Measurements from ENCODE around the gene COL26A1.

COL26A1 gene

DNA sequence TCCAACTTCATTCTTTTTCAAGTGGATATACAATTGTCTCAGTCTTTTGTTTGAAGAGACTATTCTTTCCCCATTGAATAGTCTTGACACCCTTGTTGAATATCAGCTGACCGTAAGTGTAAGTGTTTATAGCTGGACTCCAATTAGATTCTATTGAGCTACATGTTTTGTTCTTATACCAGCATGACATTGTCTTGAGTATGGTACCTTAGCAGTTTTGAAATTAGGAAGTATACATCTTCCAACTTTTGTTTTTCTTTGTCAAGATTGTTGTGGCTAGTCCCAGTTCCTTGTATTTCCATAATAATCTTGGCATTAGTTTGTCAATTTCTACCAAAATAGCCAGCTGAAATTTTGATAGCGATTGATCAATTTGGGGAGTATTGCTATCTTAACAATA, 209.5 kb downstream of the COL26A1 start:
- no peaks in the 10 kb centered on the region for H3K36me3 ChIP-seq
- no peak for DNase-seq
- TF ChIP-seq, protein P1, sequence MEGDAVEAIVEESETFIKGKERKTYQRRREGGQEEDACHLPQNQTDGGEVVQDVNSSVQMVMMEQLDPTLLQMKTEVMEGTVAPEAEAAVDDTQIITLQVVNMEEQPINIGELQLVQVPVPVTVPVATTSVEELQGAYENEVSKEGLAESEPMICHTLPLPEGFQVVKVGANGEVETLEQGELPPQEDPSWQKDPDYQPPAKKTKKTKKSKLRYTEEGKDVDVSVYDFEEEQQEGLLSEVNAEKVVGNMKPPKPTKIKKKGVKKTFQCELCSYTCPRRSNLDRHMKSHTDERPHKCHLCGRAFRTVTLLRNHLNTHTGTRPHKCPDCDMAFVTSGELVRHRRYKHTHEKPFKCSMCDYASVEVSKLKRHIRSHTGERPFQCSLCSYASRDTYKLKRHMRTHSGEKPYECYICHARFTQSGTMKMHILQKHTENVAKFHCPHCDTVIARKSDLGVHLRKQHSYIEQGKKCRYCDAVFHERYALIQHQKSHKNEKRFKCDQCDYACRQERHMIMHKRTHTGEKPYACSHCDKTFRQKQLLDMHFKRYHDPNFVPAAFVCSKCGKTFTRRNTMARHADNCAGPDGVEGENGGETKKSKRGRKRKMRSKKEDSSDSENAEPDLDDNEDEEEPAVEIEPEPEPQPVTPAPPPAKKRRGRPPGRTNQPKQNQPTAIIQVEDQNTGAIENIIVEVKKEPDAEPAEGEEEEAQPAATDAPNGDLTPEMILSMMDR (IDR thresholded peaks at IDR 0.05) = no peak
- peaks cover 0 to 14% (median 14%) of the 10 kb centered on the region in 3 donors for H3K9me3 ChIP-seq
- no peaks in the 10 kb centered on the region for H3K4me1 ChIP-seq
- no peak overlapping the region for H3K27ac ChIP-seq
- no peaks in the 10 kb centered on the region for H3K27me3 ChIP-seq
- H3K4me3 ChIP-seq = no peak overlapping the region
- intact Hi-C loops (cut with DNase I; ENCODE audit: low total_unique reads) = no loop called here

DNA sequence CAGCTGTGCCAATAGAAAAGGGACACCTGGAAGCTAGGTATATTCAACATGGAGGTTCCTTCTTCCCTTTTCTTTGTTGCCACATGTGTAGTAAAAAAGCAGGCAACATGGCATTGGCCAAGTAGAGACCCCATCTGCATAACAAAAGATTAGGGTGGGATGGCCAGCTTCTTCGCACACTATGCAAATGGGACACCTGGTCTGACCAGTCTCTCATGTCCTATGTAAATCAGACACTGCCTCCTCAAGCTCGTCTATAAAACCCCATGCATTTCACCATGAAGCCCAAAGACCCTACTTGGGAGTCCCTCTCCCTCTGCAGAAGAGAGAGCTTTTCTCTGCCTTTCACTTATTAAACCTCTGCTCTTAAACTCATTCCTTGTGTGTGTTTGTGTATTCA, 212.5 kb downstream of the COL26A1 start:
- Histone ChIP-seq H3K4me1 (no peaks in the 10 kb centered on the region), H3K36me3 (no peaks in the 10 kb centered on the region), H3K27me3 (no peaks in the 10 kb centered on the region), H3K9me3 (peaks cover 0 to 14% (median 14%) of the 10 kb centered on the region in 3 donors), H3K27ac (no peak overlapping the region), H3K4me3 (no peak overlapping the region)
- TF ChIP-seq, protein P1 (IDR thresholded peaks at IDR 0.05) = no peak
- no peak for DNase-seq
- intact Hi-C loops (cut with DNase I; ENCODE audit: low total_unique reads) = no loop called here

DNA sequence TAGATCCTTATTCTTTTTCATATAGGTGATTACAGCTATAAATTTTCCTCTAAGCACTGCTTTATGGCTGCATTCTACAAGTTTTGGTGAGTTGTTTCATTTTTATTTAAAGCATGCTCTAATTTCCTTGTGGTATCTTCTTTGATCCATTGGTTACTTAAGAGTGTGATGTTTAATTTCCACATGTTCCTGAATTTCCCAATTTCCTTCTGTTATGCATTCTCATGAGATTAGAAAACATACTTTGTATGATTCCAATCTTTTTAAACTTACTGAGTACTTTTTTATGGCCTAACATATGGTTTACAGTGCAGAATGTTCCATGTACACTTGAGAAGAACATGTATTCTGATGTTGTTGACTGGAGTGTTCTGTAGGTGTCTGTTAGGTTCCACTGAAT, 213.0 kb downstream of the COL26A1 start:
- no peaks in the 10 kb centered on the region for H3K4me1 ChIP-seq
- no peaks in the 10 kb centered on the region for H3K27me3 ChIP-seq
- no peak for DNase-seq
- no peak overlapping the region for H3K27ac ChIP-seq
- H3K4me3 ChIP-seq = no peak overlapping the region
- peaks cover 0 to 14% (median 12%) of the 10 kb centered on the region in 3 donors for H3K9me3 ChIP-seq
- TF ChIP-seq, protein P1 (IDR thresholded peaks at IDR 0.05) = no peak
- intact Hi-C loops (cut with DNase I; ENCODE audit: low total_unique reads) = no loop called here
- no peaks in the 10 kb centered on the region for H3K36me3 ChIP-seq

DNA sequence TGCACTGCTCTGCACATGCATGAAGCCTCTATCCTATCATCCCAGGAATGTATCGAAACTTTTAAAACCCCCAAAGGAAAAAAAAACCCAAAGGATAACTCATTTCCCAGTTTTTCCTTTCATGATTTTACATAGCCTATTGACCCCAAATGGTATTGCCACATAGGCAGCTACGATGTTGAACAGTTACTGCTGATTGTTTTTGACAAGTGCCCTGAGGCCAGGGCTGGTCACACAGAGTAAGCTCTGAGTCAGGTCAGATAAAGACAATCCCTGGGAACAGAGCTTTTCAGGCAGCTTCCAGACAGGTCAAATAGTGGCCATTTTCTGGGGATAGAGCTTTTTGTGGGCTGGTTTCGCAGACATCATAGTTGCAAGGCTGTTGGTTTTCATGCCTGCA, 214.3 kb downstream of the COL26A1 start:
- Histone ChIP-seq H3K27me3 (peaks cover 0 to 5% of the 10 kb centered on the region in 2 donors), H3K27ac (no peak overlapping the region), H3K9me3 (peaks cover 0 to 10% (median 5%) of the 10 kb centered on the region in 3 donors), H3K4me3 (no peak overlapping the region), H3K36me3 (no peaks in the 10 kb centered on the region), H3K4me1 (no peaks in the 10 kb centered on the region)
- DNase-seq = no peak
- TF ChIP-seq, protein P1 (IDR thresholded peaks at IDR 0.05) = no peak
- intact Hi-C loops (cut with DNase I; ENCODE audit: low total_unique reads) = no loop called here

GRCh38 chr7:101578552-101578951, 215.9 kb downstream of the COL26A1 start:
- Histone ChIP-seq H3K9me3 (peaks cover 0 to 14% (median 10%) of the 10 kb centered on the region in 3 donors), H3K4me3 (no peak overlapping the region), H3K27ac (no peak overlapping the region), H3K4me1 (no peaks in the 10 kb centered on the region), H3K36me3 (no peaks in the 10 kb centered on the region), H3K27me3 (peaks cover 0 to 5% of the 10 kb centered on the region in 2 donors)
- TF ChIP-seq, protein P1 (IDR thresholded peaks at IDR 0.05) = no peak
- no peak for DNase-seq
- intact Hi-C loops (cut with DNase I; ENCODE audit: low total_unique reads) = no loop called here

DNA sequence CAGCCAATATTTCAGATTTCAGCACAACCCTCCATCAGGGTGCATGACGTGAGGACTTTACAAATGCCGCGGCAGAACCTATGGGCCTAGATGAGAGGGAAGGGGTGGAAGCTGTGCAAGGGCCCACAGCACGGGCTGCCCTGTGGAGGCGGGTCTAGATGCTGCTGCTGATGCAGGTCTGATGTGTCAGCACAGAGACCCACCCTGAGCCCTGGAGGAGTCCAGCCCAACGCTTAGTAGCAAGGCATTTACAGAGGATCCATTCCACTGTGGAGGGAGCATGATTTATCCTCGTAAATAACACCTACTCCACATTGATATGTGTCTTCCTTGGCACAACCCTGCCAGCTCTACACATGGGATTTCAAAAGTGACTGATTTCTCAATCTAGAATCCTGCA, 217.9 kb downstream of the COL26A1 start:
- H3K27ac ChIP-seq = no peak overlapping the region
- H3K4me3 ChIP-seq = no peak overlapping the region
- H3K4me1 ChIP-seq = no peaks in the 10 kb centered on the region
- TF ChIP-seq, protein P1 (IDR thresholded peaks at IDR 0.05) = no peak
- H3K27me3 ChIP-seq = peaks cover 0 to 5% of the 10 kb centered on the region in 2 donors
- DNase-seq = no peak
- H3K36me3 ChIP-seq = no peaks in the 10 kb centered on the region
- intact Hi-C loops (cut with DNase I; ENCODE audit: low total_unique reads) = loop anchor here (5.0 kb wide), 1 partner anchor 632 kb away; no protein-coding TSS in a partner anchor
- H3K9me3 ChIP-seq = peaks cover 0 to 13% (median 10%) of the 10 kb centered on the region in 3 donors
